GM23248 (cell line): Measurements from ENCODE around the gene PRRG2. TPM values are rescaled to one million over a fixed set of nuclear protein-coding genes. Genes with fewer than 3 reads are reported as not detected.

Source experiments
- DNase-seq: peaks from one replicate; pipeline ENCODE4 v3.0.0-alpha.2; 2015
- H2AFZ ChIP-seq: fragments of 200-600 bp; sonication (generic); 2 replicates; pipeline ENCODE4 v1.6.1; 2016; ENCODE audit warnings: antibody characterized with exemption
- H3F3A ChIP-seq: fragments of 200-600 bp; sonication (generic); 2 replicates; pipeline ENCODE4 v1.6.1; 2016; ENCODE audit warnings: mild to moderate bottlenecking, antibody characterized with exemption, mixed run types; ENCODE audit not compliant: insufficient read depth
- H3K27ac ChIP-seq: fragments of 200-600 bp; sonication (generic); 2 replicates; pipeline ENCODE4 v1.5.1; 2016; ENCODE audit warnings: mild to moderate bottlenecking
- H3K27me3 ChIP-seq: fragments of 200-600 bp; sonication (generic); replicated peaks from 2 replicates; pipeline ENCODE4 v1.6.1; 2016; ENCODE audit warnings: mild to moderate bottlenecking; ENCODE audit not compliant: insufficient read depth
- H3K36me3 ChIP-seq: fragments of 200-600 bp; sonication (generic); 2 replicates; pipeline ENCODE4 v1.6.1; 2016; ENCODE audit warnings: low read depth, mild to moderate bottlenecking
- H3K4me1 ChIP-seq: fragments of 200-600 bp; sonication (generic); 2 replicates; pipeline ENCODE4 v1.6.1; 2016; ENCODE audit warnings: mild to moderate bottlenecking; ENCODE audit not compliant: insufficient read depth
- H3K4me2 ChIP-seq: fragments of 200-600 bp; sonication (generic); one replicate; pipeline ENCODE4 v1.6.1; 2016; ENCODE audit warnings: mild to moderate bottlenecking; ENCODE audit not compliant: unreplicated experiment
- H3K4me3 ChIP-seq: fragments of 200-600 bp; sonication (generic); 2 replicates; pipeline ENCODE4 v1.5.1; 2016; ENCODE audit warnings: mild to moderate bottlenecking
- H3K79me2 ChIP-seq: fragments of 200-600 bp; sonication (generic); 2 replicates; pipeline ENCODE4 v1.6.1; 2016; ENCODE audit warnings: mild to moderate bottlenecking; ENCODE audit not compliant: insufficient read depth
- H3K9ac ChIP-seq: fragments of 200-600 bp; sonication (generic); 2 replicates; pipeline ENCODE4 v1.6.1; 2016; ENCODE audit warnings: mild to moderate bottlenecking
- H3K9me2 ChIP-seq: fragments of 200-600 bp; sonication (generic); 2 replicates; pipeline ENCODE4 v1.6.1; 2016; ENCODE audit warnings: mixed run types, mild to moderate bottlenecking, moderate library complexity; ENCODE audit not compliant: insufficient read depth
- H3K9me3 ChIP-seq: fragments of 200-600 bp; sonication (generic); one replicate; pipeline ENCODE4 v1.6.1; 2017; ENCODE audit warnings: low read depth
- H4K20me1 ChIP-seq: fragments of 200-600 bp; sonication (generic); 2 replicates; pipeline ENCODE4 v1.6.0; 2016; ENCODE audit not compliant: insufficient read depth
- EZH2 ChIP-seq: fragments of 200-600 bp; sonication (generic); IDR thresholded peaks from 2 replicates; pipeline ENCODE4 v1.6.1; 2018; ENCODE audit warnings: antibody characterized with exemption, mild to moderate bottlenecking; ENCODE audit not compliant: insufficient read depth, poor library complexity, severe bottlenecking
- EZH2phosphoT487 ChIP-seq: fragments of 200-600 bp; sonication (generic); IDR thresholded peaks from 2 replicates; pipeline ENCODE4 v1.6.1; 2018; ENCODE audit warnings: antibody characterized with exemption, moderate library complexity, mild to moderate bottlenecking, low read depth; ENCODE audit not compliant: insufficient read depth
- WGBS, 2 experiments: methylation state at CpG; one replicate each; pipeline ENCODE4 v1.1.6; 2015 to 2017; ENCODE audit warnings: low lambda C conversion rate in 2 of 2, low coverage in 1 of 2; ENCODE audit errors: missing lambda C conversion rate in 2 of 2; 5-methylcytosine and 5-hydroxymethylcytosine counted together
- in situ Hi-C: fragments of 300-500 bp; cut with MboI; formaldehyde crosslinking; loops from 2 replicates; pipeline ENCODE4 v1.15.0; 2020
- polyA plus RNA-seq: library from polyadenylated mRNA; unstranded; fragments of >200 nt; fragmentation: Nextera tagmentation; extraction: Ambion mirVana; gene quantifications from 2 replicates; pipeline ENCODE4 v1.2.1, GENCODE V29; 2016
- total RNA-seq: library from RNA; depleted of rRNA; stranded (reverse); fragments of >200 nt; shearing (Covaris generic); gene quantifications from 2 replicates; pipeline ENCODE4 v1.2.3, GENCODE V29; 2014

Gene PRRG2
- total and polyA plus RNA-seq, 2 experiments from 2014 or later, result 0.13 TPM; not detected in 1

DNA sequence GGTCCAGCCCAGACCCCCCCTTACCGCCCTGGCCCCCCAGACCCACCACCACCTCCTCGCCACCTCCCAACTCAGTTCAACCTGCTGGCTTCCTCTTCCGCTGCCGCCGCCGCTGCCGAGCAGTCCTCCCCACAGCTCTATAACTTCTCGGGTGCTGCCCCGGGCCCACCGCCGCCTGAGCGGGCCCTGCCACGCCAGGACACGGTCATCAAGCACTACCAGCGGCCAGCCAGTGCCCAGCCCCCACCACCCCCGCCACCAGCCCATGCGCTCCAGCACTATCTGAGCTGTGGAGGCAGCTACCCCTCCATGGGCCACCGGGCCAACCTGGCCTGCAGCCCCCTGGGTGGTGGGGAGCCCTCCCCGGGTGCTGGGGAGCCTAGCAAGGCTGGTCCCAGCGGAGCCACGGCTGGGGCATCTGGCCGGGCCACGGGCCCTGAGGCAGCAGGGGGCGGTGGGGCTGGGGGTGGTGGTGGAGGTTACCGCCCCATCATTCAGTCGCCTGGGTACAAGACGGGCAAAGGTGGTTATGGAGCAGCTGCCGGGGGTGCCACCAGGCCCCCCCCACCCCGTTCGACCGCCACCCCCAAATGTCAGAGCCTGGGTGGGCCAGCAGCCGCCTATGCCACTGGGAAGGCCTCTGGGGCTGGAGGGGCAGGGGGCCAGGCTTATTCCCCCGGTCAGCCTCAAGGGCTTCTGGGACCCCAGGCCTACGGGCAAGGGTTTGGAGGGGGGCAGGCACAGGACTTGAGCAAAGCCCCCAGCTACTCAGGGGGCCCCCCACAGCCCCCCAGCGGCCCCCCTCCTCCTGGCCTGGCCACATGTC is 14.1 kb downstream of the PRRG2 start:
- no peak overlapping the region for H2AFZ ChIP-seq
- no peaks in the 10 kb centered on the region for H3K9me3 ChIP-seq
- peaks cover 13% of the 10 kb centered on the region for H3F3A ChIP-seq
- 85 to 91% methylated on average over 15 to 33 of the region's 35 CpGs for WGBS, 2 experiments
- H3K9ac ChIP-seq, result no peak overlapping the region
- H3K27me3 ChIP-seq, result no peaks in the 10 kb centered on the region
- H3K4me2 ChIP-seq, result no peak overlapping the region
- in situ Hi-C loops, result no loop called here
- peaks cover 3% of the 10 kb centered on the region; the same call in 1 of the 2 replicates for H3K36me3 ChIP-seq
- no peak for TF ChIP-seq EZH2
- no peak for TF ChIP-seq EZH2phosphoT487
- H4K20me1 ChIP-seq, result peaks cover 6% of the 10 kb centered on the region; the same call in 1 of the 2 replicates
- no peak for DNase-seq
- H3K9me2 ChIP-seq, result no peaks in the 10 kb centered on the region
- peaks cover 9% of the 10 kb centered on the region for H3K4me1 ChIP-seq
- no peak overlapping the region for H3K27ac ChIP-seq
- H3K79me2 ChIP-seq, result peaks cover 77% of the 10 kb centered on the region
- no peak overlapping the region for H3K4me3 ChIP-seq

DNA sequence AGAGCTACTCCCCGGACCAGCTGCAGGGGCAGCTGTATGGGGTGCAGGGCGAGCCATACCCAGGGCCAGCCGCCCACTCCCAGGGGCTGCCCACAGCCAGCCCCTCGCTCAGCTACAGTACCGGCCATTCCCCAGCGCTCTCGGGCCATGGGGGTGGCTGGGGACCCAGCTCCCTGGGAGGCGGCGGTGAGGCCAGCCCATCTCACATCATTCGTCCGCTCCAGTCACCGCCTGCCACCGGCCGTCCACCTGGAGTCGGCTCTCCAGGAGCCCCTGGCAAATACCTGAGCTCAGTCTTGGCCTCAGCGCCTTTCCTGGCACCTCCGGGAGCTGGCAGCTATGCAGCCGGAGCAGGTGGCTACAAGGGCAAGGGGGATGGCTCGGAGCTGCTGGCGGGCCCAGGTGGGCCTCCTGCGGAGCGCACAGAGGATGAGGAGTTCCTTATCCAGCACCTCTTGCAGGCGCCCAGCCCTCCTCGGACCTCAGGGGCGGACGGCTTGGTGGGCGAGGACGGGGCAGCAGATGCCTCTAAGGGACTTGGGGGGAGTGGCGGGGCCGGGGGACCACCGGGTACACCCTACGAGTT is 14.8 kb downstream of the PRRG2 start:
- no peak for TF ChIP-seq EZH2
- no peak for TF ChIP-seq EZH2phosphoT487
- no peaks in the 10 kb centered on the region for H3K27me3 ChIP-seq
- no peak overlapping the region for H3K4me2 ChIP-seq
- in situ Hi-C loops, result no loop called here
- H4K20me1 ChIP-seq, result peaks cover 6% of the 10 kb centered on the region; the same call in 1 of the 2 replicates
- H3K79me2 ChIP-seq, result peaks cover 84% of the 10 kb centered on the region
- H3K9me3 ChIP-seq, result no peaks in the 10 kb centered on the region
- H2AFZ ChIP-seq, result no peak overlapping the region
- H3K9ac ChIP-seq, result no peak overlapping the region
- no peaks in the 10 kb centered on the region for H3K9me2 ChIP-seq
- no peak overlapping the region for H3K27ac ChIP-seq
- no peak overlapping the region for H3K4me3 ChIP-seq
- DNase-seq, result no peak
- H3K4me1 ChIP-seq, result peaks cover 9% of the 10 kb centered on the region
- WGBS, 2 experiments, result 92 to 94% methylated on average over 24 to 32 of the region's 32 CpGs
- H3F3A ChIP-seq, result peaks cover 13% of the 10 kb centered on the region
- H3K36me3 ChIP-seq, result peaks cover 4% of the 10 kb centered on the region; the same call in 1 of the 2 replicates

DNA sequence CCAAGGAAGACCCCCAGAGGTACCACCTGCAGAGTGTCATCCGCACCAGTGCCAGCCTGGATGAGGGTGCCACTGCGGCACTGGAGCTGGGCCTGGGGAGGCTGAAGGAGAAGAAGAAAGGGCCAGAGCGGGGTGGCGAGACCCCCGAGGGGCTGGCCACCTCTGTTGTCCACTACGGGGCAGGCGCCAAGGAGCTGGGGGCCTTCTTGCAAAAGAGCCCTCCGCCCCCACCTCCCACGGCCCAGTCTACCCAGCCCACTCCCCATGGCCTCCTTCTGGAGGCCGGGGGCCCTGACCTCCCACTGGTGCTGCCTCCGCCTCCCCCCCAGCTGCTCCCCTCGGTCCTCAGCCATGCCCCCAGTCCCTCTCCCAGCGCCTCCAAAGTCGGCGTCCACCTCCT is 15.3 kb downstream of the PRRG2 start:
- peaks cover 9% of the 10 kb centered on the region for H3K4me1 ChIP-seq
- peaks cover 13% of the 10 kb centered on the region for H3F3A ChIP-seq
- no peaks in the 10 kb centered on the region for H3K9me2 ChIP-seq
- no peak overlapping the region for H2AFZ ChIP-seq
- H3K4me3 ChIP-seq, result no peak overlapping the region
- H4K20me1 ChIP-seq, result peaks cover 6% of the 10 kb centered on the region; the same call in 1 of the 2 replicates
- no peaks in the 10 kb centered on the region for H3K9me3 ChIP-seq
- peaks cover 4% of the 10 kb centered on the region; the same call in 1 of the 2 replicates for H3K36me3 ChIP-seq
- TF ChIP-seq EZH2 (no peak), EZH2phosphoT487 (no peak)
- DNase-seq, result no peak
- peaks cover 88% of the 10 kb centered on the region for H3K79me2 ChIP-seq
- H3K4me2 ChIP-seq, result no peak overlapping the region
- 84 to 92% methylated on average over 5 to 14 of the region's 15 CpGs for WGBS, 2 experiments
- no peaks in the 10 kb centered on the region for H3K27me3 ChIP-seq
- no peak overlapping the region for H3K9ac ChIP-seq
- H3K27ac ChIP-seq, result no peak overlapping the region
- in situ Hi-C loops, result no loop called here

DNA sequence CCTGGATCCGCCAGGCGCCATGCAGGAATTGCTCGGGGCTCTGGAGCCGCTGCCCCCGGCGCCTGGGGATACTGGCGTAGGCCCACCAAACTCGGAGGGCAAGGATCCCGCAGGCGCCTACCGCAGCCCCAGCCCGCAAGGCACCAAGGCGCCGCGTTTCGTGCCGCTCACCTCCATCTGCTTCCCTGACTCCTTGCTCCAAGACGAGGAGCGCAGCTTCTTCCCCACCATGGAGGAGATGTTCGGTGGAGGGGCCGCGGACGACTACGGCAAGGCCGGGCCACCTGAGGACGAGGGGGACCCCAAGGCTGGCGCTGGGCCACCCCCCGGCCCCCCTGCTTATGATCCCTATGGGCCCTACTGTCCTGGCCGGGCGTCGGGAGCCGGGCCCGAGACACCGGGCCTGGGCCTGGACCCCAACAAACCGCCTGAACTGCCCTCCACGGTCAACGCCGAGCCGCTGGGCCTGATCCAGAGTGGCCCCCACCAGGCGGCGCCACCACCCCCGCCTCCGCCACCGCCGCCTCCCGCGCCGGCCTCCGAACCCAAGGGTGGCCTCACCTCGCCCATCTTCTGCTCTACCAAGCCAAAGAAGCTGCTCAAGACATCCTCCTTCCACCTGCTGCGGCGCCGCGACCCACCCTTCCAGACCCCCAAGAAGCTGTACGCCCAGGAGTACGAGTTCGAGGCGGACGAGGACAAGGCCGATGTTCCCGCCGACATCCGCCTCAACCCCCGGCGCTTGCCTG is 16.0 kb downstream of the PRRG2 start:
- 95 to 98% methylated on average over 31 to 65 of the region's 65 CpGs for WGBS, 2 experiments
- Histone ChIP-seq H3K9ac (no peak overlapping the region), H3K9me2 (no peaks in the 10 kb centered on the region), H3K36me3 (peaks cover 9% of the 10 kb centered on the region; the same call in 1 of the 2 replicates), H3K9me3 (no peaks in the 10 kb centered on the region), H3K79me2 (peaks cover 87% of the 10 kb centered on the region), H3K27ac (no peak overlapping the region), H3K27me3 (no peaks in the 10 kb centered on the region), H4K20me1 (peaks cover 6% of the 10 kb centered on the region; the same call in 1 of the 2 replicates), H3K4me1 (peaks cover 9% of the 10 kb centered on the region), H3K4me2 (no peak overlapping the region), H3K4me3 (no peak overlapping the region), H3F3A (peaks cover 13% of the 10 kb centered on the region), H2AFZ (no peak overlapping the region)
- in situ Hi-C loops, result no loop called here
- DNase-seq, result no peak
- TF ChIP-seq EZH2phosphoT487 (no peak), EZH2 (no peak)
